ENCODE data around the gene CDCA8.

GRCh38 chr1:37677143-37677439 lies 15.2 kb upstream of the CDCA8 start:
- TF ChIP-seq CTCF (IDR thresholded peaks at IDR 0.05): no peak
- no peak for TF ChIP-seq POLR2A (IDR thresholded peaks at IDR 0.05)
- TF ChIP-seq EP300 (IDR thresholded peaks at IDR 0.05): no peak
